Trophoblast cell (in vitro differentiated cells and primary cell): ENCODE measurements around the gene OLFM3.

Experiments
- DNase-seq, 2 donors: peaks; one replicate each; pipeline ENCODE4 v3.0.0-alpha.2; 2016
- H2AFZ ChIP-seq: 2 replicates; pipeline ENCODE4 v1.6.1; 2013; ENCODE audit warnings: low read length, moderate library complexity, mild to moderate bottlenecking; ENCODE audit not compliant: insufficient read depth, poor library complexity
- H2AK5ac ChIP-seq: 2 replicates; pipeline ENCODE4 v1.6.1; 2013; ENCODE audit warnings: mild to moderate bottlenecking, low read length
- H2BK120ac ChIP-seq: 2 replicates; pipeline ENCODE4 v1.6.1; 2013; ENCODE audit warnings: low read length, mild to moderate bottlenecking, moderate library complexity; ENCODE audit not compliant: insufficient read depth, poor library complexity
- H2BK12ac ChIP-seq: 2 replicates; pipeline ENCODE4 v1.6.1; 2013; ENCODE audit warnings: mild to moderate bottlenecking, low read length, moderate library complexity
- H2BK5ac ChIP-seq: 2 replicates; pipeline ENCODE4 v1.6.1; 2013; ENCODE audit warnings: low read length, low read depth, moderate library complexity, mild to moderate bottlenecking; ENCODE audit not compliant: poor library complexity
- H3K14ac ChIP-seq: 2 replicates; pipeline ENCODE4 v1.6.1; 2013; ENCODE audit warnings: mild to moderate bottlenecking, low read length
- H3K18ac ChIP-seq: 2 replicates; pipeline ENCODE4 v1.6.1; 2013; ENCODE audit warnings: mild to moderate bottlenecking, low read length
- H3K23ac ChIP-seq: 2 replicates; pipeline ENCODE4 v1.6.1; 2013; ENCODE audit warnings: low read length
- H3K27ac ChIP-seq: 2 replicates; pipeline ENCODE4 v1.5.1; 2013; ENCODE audit warnings: low read depth, mild to moderate bottlenecking, inconsistent platforms, low read length, moderate library complexity
- H3K27me3 ChIP-seq: 2 replicates; pipeline ENCODE4 v1.6.1; 2013; ENCODE audit warnings: inconsistent platforms, mild to moderate bottlenecking, low read length, moderate library complexity; ENCODE audit not compliant: insufficient read depth
- H3K36me3 ChIP-seq, 2 experiments: 1 replicate in 1 of 2; 2 replicates in 1 of 2; pipeline ENCODE4 v1.6.1; 2013; ENCODE audit warnings: low read length in 2 of 2, mild to moderate bottlenecking in 2 of 2, moderate library complexity in 1 of 2; ENCODE audit not compliant: insufficient read depth in 2 of 2, control insufficient read depth in 1 of 2
- H3K4ac ChIP-seq: 2 replicates; pipeline ENCODE4 v1.6.1; 2013; ENCODE audit warnings: low read depth, mild to moderate bottlenecking, low read length, moderate library complexity
- H3K4me1 ChIP-seq, 2 experiments: 1 replicate in 1 of 2; 2 replicates in 1 of 2; pipeline ENCODE4 v1.6.1; 2013; ENCODE audit warnings: low read length in 2 of 2, mild to moderate bottlenecking in 2 of 2, moderate library complexity in 1 of 2; ENCODE audit not compliant: insufficient read depth in 2 of 2, control insufficient read depth in 1 of 2
- H3K4me2 ChIP-seq: 2 replicates; pipeline ENCODE4 v1.6.1; 2013; ENCODE audit warnings: inconsistent platforms, mild to moderate bottlenecking, low read length, moderate library complexity
- H3K4me3 ChIP-seq: 2 replicates; pipeline ENCODE4 v1.5.1; 2013; ENCODE audit warnings: mild to moderate bottlenecking, low read depth, low read length, inconsistent platforms
- H3K79me1 ChIP-seq: one replicate; pipeline ENCODE4 v1.6.1; 2013; ENCODE audit warnings: low read length
- H3K79me2 ChIP-seq: 2 replicates; pipeline ENCODE4 v1.6.1; 2013; ENCODE audit warnings: low read length, mild to moderate bottlenecking; ENCODE audit not compliant: control insufficient read depth, insufficient read depth, poor library complexity
- H3K9ac ChIP-seq: 2 replicates; pipeline ENCODE4 v1.6.1; 2013; ENCODE audit warnings: mild to moderate bottlenecking, low read length
- H3K9me3 ChIP-seq: 2 replicates; pipeline ENCODE4 v1.6.1; 2013; ENCODE audit warnings: low read depth, mild to moderate bottlenecking, control low read depth, inconsistent platforms, low read length; ENCODE audit not compliant: insufficient read depth
- H4K12ac ChIP-seq: 2 replicates; pipeline ENCODE4 v1.6.1; 2013; ENCODE audit warnings: low read depth, mild to moderate bottlenecking, low read length, moderate library complexity
- H4K8ac ChIP-seq: 2 replicates; pipeline ENCODE4 v1.6.1; 2013; ENCODE audit warnings: low read depth, mild to moderate bottlenecking, low read length, moderate library complexity
- H4K91ac ChIP-seq: one replicate; pipeline ENCODE4 v1.6.1; 2013; ENCODE audit warnings: low read depth, mild to moderate bottlenecking, low read length, moderate library complexity
- WGBS: extraction: QIAGEN DNeasy Blood & Tissue Kit; methylation state at CpG from one replicate; pipeline ENCODE4 v1.1.7; 2013; ENCODE audit warnings: missing lambda C conversion rate; ENCODE audit not compliant: insufficient read length, insufficient coverage; ENCODE audit errors: extremely low coverage; 5-methylcytosine and 5-hydroxymethylcytosine counted together

Gene OLFM3

DNA sequence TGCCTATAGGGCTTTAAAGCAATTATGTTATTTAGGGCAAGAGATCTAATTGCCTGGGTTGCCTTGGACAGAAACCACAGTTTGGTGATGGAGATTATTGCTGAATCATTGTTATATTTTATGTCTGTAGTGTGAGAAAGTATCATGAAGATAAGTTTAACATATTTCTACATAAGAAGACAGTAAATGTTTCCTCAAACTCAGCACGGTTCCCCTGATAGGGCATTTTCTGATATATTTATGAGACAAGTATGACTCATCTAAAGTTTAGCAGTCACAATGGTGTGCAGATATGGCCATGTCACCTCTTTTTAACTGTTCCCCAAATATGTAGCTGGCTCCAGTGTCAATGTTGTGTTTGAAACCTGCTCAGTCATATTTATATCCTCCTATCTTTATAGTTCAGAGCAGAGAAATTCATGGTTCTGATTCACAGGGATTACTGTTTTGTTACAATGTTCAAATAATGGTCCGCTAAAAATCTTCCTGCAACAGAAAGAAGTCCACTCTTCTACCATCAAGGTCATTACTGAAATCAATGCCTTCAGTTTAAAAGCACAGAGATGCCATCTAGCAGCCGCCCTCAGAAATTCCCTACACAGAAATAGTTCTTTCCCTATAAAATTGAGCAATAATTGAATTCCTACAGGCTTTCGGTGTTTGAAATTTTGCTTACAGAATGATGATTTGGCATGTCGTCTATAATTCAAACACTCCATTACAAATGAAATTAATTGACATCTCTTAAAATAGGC lies 3.7 kb downstream of the OLFM3 start:
- H2BK5ac ChIP-seq = no peak overlapping the region
- H2AK5ac ChIP-seq = no peak overlapping the region
- no peaks in the 10 kb centered on the region for H3K27me3 ChIP-seq
- peaks cover 5% of the 10 kb centered on the region in 2 experiments for H3K4me1 ChIP-seq
- H3K9ac ChIP-seq = no peak overlapping the region
- no peak overlapping the region for H3K23ac ChIP-seq
- H3K27ac ChIP-seq = no peak overlapping the region
- no peak overlapping the region for H2BK120ac ChIP-seq
- H3K4me3 ChIP-seq = no peak overlapping the region
- no peaks in the 10 kb centered on the region for H3K36me3 ChIP-seq
- H3K4ac ChIP-seq = no peak overlapping the region
- H3K14ac ChIP-seq = no peak overlapping the region
- H2AFZ ChIP-seq = no peak overlapping the region
- H3K79me2 ChIP-seq = no peaks in the 10 kb centered on the region
- H3K18ac ChIP-seq = no peak overlapping the region
- H3K79me1 ChIP-seq = no peaks in the 10 kb centered on the region
- DNase-seq = no peak
- no peaks in the 10 kb centered on the region for H3K9me3 ChIP-seq
- no peak overlapping the region for H2BK12ac ChIP-seq
- no peak overlapping the region for H3K4me2 ChIP-seq
- no peak overlapping the region for H4K12ac ChIP-seq
- WGBS = no CpG with 5 or more reads among the region's 5 CpGs
- H4K8ac ChIP-seq = no peak overlapping the region
- no peak overlapping the region for H4K91ac ChIP-seq

DNA sequence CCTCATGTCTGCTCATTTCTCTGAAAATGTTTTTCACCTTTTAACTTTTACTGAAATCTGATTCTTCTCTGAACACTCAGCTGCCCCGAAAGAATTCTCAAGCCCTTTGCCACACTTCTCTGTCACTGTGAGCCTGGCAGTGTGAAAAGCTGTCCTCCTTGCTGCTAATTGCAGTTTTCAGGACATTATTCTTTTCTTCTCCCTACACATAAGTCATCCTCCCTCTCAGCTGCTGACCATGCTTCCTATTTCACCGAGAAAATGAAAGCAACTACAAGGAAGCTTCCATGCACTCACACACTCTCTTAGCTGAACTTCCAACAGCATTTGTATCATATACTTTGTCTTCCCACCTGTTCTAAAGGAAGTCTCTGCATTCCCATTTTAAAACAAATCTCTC lies 15.8 kb downstream of the OLFM3 start:
- Histone ChIP-seq H3K79me1 (no peaks in the 10 kb centered on the region), H3K79me2 (no peaks in the 10 kb centered on the region), H4K8ac (no peak overlapping the region), H2AK5ac (no peak overlapping the region), H2AFZ (no peak overlapping the region), H3K9me3 (no peaks in the 10 kb centered on the region), H3K4me3 (no peak overlapping the region), H3K9ac (no peak overlapping the region), H3K18ac (no peak overlapping the region), H3K14ac (no peak overlapping the region), H3K27ac (no peak overlapping the region), H3K4me2 (no peak overlapping the region), H3K23ac (no peak overlapping the region), H4K91ac (no peak overlapping the region), H2BK120ac (no peak overlapping the region), H2BK12ac (no peak overlapping the region), H3K27me3 (no peaks in the 10 kb centered on the region), H3K4me1 (no peaks in the 10 kb centered on the region), H2BK5ac (no peak overlapping the region), H4K12ac (no peak overlapping the region), H3K36me3 (no peaks in the 10 kb centered on the region), H3K4ac (no peak overlapping the region)
- no peak for DNase-seq
- no CpG with 5 or more reads among the region's 2 CpGs for WGBS

DNA sequence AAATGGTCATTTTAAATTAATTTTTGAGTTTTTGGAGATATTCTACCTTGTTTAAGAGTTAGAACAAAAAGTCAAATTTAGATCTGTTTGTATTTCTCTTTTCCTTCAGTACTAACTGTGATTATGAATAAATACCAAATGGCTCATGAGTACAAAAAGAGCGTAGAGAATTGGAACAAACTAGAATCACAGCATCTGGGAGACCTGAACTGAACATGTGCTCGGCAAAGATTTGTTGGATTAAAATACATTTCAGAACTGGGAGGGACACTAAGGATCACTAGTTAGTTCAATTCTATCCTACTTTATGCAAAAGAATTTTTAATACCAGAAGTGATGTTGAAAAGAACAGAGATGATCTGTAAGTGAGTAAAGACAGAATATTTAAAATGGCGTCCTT lies 19.5 kb downstream of the OLFM3 start:
- Histone ChIP-seq H3K79me2 (no peaks in the 10 kb centered on the region), H3K4me3 (no peak overlapping the region), H3K27me3 (no peaks in the 10 kb centered on the region), H4K8ac (no peak overlapping the region), H2AFZ (no peak overlapping the region), H3K79me1 (no peaks in the 10 kb centered on the region), H2BK12ac (no peak overlapping the region), H3K36me3 (no peaks in the 10 kb centered on the region), H3K4me1 (no peaks in the 10 kb centered on the region), H3K9me3 (no peaks in the 10 kb centered on the region), H2BK5ac (no peak overlapping the region), H3K27ac (no peak overlapping the region), H4K12ac (no peak overlapping the region), H3K4ac (no peak overlapping the region), H3K9ac (no peak overlapping the region), H4K91ac (no peak overlapping the region), H3K14ac (no peak overlapping the region), H3K18ac (no peak overlapping the region), H2BK120ac (no peak overlapping the region), H2AK5ac (no peak overlapping the region), H3K4me2 (no peak overlapping the region), H3K23ac (no peak overlapping the region)
- WGBS = no CpG with 5 or more reads among the region's 3 CpGs
- DNase-seq = no peak

DNA sequence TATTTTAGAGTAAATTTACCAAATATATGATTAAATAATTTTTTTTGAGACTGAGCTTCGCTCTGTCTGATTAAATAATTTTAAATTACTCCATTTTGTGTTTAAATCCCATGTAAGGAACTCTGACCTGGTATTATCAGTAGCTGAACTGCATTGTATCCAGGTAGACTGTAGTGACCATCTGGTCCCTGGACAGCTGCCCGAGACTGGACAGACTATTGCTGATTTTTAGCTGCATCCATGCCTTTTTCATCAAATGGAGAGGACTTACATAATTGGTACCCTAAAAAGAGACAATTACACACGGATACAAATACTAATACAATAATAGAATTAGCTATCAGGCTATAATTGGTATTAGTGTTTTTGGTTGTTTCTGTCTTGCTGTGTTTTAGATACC lies 20.6 kb downstream of the OLFM3 start:
- H3K4ac ChIP-seq = no peak overlapping the region

More for the DNA sequence above, 20.6 kb downstream of the OLFM3 start:
- Histone ChIP-seq H3K79me1 (no peaks in the 10 kb centered on the region), H2BK120ac (no peak overlapping the region), H3K27ac (no peak overlapping the region), H3K23ac (no peak overlapping the region), H2BK5ac (no peak overlapping the region), H2AK5ac (no peak overlapping the region), H4K12ac (no peak overlapping the region), H4K91ac (no peak overlapping the region), H3K14ac (no peak overlapping the region), H3K9me3 (no peaks in the 10 kb centered on the region), H2AFZ (no peak overlapping the region), H3K18ac (no peak overlapping the region), H3K4me2 (no peak overlapping the region), H3K27me3 (no peaks in the 10 kb centered on the region), H4K8ac (no peak overlapping the region), H2BK12ac (no peak overlapping the region), H3K4me3 (no peak overlapping the region), H3K79me2 (no peaks in the 10 kb centered on the region), H3K4me1 (no peaks in the 10 kb centered on the region), H3K9ac (no peak overlapping the region), H3K36me3 (no peaks in the 10 kb centered on the region)
- no CpG with 5 or more reads among the region's 3 CpGs for WGBS
- no peak for DNase-seq
